ENCODE results near the gene MSANTD1.

Gene MSANTD1

DNA sequence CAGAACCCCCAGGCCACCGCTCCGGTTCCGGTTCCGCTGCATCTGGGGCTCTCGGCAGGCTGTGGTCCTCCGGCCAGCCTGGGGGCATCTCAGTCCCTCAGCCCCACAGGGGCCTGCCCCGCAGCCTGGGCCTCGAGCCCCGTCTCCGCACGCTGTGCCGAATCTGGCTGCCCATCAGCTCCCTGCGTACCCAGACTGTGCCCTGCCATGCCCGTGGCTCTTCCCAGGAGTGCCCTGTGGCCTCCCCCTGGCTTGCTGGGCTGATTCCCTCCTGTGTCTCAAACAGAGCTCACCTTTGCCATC lies 830 bp upstream of the MSANTD1 start:
- DNase-seq (ENCODE audit: low read depth) = no peak

DNA sequence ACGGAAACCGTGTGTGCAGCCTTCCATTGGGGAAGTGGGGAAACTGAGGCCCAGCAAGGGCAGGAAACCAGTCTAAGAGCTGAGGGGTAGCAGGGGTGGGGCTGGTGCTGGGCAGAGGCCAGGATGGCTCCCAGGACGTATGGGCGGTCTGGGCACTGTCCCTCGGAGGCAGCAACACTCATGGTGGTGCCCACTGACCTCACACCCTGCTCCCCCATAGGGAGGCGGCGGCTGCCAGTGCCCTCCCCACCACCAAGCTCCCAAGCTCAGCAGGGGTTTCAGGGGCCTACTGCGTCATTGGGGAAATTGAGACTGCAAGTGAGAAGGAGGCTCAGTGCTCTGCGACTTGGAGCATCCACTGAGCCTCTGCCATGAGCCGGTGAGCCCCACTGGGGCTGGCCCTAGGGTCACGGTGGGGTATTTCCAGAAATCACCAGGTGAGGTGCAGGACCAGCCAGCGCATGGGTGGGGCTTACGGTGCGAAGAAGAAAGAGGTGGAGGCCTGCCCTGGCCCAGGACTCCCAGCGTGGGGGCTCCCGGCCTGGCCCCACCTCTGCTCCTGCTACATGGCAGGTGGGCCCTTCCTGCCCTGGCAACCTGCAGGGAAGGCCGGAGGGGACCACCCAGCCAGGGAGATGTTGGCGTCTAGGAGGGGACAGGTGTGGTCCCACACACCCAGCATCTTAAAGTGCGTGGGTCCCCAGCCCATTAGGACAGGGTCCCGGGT lies 915 bp downstream of the MSANTD1 start:
- DNase-seq (ENCODE audit: low read depth) = no peak

DNA sequence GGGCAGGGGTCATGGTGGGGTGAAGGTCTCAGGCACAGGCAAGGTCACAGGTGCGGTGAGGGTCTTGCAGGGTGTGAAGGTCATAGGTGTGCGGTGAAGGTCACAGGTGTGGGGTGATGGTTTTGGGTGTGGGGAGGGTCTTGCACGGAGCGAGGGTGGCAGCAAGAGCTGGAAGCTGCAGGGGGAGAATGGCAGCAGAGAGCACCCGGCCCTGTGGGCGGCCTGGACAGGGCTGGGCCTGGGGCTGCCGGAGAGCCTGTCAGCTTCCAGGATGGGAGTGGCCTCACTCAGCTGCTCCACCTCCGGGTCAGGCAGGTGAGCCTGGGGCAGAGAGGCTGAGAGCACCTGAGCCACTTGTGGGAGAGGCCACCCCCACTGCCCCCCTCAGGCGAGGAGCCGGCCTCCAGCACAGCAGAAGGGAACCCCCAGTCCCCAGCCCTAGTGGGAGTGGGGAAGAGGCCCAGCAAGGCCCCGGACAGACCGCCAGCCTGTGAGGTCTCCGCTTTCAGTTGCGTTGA lies 1.5 kb downstream of the MSANTD1 start:
- no peak for DNase-seq (ENCODE audit: low read depth)

DNA sequence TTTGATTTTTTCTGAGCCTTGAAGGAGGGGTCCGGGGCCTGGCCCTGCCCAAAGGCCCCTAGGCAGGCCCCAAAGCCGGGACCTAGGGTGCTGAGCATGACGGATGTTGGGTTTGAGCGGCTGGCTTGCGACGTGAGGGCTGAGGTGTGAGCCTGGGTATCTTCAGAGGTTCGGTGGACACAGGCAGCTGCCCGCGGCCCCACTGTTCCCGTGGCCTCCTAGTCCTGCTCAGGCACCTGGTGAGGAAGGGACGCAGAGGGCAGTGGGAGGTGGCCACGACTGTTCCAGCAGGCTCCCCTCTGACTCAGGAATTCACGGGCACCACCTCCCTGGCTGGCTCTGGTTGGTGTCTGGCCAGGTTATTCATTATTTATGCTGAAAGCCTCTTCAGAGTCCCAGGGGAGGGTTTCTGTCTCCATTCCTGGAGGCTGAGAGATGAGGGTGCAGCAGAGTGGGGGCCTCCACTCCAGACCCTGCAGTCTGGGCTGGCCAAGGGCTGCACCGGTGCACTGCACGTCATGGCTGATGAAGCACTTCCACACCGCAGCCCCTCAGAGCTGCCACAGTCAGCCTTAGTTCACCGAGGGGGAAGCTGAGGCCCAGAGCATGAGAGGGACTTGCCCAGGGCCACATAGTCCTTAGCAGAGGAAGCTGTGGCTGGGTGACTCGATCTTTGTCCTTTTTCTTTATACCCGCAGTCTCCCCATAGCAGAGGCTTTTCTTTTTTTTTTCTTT lies 2.2 kb downstream of the MSANTD1 start:
- DNase-seq (ENCODE audit: low read depth) = no peak

DNA sequence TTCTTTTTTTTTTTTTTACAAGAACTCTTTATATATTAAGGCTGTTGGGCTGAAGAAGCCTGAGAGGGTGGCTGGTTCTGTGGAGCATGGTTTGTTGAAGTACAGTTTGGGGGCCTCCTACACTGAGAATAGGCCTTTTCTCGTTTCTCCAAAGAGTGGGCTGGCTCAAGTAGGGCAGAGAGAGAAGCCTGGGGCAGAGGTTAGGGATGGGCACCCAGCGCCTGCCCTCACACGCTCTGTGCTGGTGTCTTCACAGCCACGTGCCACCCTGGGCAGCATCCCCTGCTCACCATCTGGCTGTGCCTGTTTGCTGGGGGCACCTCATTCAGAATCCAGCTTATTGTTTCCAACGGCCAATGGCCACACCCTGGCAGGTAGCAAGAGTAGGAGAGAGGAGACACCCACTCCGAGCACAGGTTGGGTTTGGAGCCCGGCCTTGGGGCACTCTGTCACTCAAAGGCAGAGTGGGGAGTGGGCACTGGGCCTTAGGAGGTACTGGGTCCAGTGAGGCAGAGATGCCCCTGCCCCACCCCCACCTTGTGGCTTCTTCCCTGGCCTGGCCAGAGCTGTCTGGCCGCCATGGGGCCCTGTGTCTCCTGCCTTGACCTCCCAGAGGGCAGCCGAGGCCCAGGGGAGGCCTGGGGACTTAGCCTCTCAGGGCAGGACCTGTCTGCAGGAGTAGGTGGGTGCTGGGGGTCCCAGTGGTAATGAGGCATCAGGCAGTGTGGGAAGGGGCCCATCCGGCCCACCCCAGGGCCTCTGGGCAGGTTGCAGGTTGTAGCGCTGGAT lies 2.9 kb downstream of the MSANTD1 start:
- no peak for DNase-seq (ENCODE audit: low read depth)

DNA sequence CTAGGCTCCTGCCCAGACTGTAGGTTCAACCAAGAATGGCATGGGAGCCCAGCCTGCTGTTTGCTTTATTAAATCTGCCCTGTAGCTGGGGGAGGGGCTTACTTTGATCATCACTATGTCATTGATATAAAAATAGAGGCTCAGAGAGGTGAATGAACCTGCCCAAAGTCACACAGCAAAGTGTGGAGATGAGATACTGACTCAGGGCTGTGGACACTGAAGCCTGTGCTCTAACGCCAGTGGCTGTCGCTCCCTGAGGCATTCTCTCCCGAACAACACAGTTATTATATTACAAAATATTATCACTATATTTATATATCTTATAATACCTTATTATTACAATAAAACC lies 3.5 kb downstream of the MSANTD1 start:
- no peak for DNase-seq (ENCODE audit: low read depth)

DNA sequence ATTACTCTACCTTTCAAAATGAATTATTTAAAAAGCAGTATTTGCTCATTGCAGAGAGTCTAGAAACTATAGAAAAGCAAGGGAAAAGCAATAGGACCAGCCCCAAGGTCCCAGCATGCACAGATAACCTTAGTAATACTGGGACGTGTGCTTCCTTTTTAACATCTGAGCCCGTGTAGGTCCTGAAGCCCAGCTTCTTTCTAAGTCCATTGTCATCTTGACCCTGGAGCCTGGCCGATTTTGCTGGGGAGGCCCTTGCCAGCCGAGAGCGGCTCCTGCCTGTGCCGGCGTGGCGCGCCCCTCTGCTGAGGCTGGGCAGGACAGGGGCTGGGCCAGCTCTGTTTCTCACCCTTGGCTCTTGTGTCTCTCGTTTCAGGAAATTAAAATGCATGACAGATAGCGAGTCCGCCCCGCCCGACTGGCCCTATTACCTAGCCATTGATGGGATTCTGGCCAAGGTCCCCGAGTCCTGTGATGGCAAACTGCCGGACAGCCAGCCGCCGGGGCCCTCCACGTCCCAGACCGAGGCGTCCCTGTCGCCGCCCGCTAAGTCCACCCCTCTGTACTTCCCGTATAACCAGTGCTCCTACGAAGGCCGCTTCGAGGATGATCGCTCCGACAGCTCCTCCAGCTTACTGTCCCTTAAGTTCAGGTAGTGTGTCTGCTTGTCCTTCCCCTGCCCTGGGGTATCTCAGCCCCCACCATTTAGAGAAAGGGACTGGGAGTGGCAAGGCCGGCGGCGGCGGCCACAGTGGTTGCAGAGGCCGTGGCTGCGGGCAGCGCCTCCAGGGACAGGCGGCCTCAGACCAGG lies 4.1 kb downstream of the MSANTD1 start:
- no peak for DNase-seq (ENCODE audit: low read depth)

DNA sequence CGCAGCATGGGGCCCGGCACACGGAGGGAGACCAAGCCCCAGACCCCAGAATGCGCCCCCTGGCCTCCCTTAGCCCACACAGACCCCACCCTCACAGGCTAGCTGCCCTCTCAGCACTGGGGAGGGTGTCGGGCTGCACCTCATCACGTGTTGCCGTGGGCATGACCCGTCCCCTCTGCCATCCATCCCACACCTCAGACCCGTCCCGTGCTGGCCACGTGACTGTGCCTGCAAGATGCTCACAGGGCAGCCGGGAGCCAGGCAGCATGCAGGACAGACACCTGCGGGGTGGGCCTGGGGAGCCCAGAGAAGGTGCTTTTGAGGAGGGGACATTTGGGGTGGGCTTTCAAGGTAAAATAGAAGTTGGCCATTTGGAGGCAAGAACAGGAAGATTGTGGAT lies 4.8 kb downstream of the MSANTD1 start:
- no peak for DNase-seq (ENCODE audit: low read depth)

DNA sequence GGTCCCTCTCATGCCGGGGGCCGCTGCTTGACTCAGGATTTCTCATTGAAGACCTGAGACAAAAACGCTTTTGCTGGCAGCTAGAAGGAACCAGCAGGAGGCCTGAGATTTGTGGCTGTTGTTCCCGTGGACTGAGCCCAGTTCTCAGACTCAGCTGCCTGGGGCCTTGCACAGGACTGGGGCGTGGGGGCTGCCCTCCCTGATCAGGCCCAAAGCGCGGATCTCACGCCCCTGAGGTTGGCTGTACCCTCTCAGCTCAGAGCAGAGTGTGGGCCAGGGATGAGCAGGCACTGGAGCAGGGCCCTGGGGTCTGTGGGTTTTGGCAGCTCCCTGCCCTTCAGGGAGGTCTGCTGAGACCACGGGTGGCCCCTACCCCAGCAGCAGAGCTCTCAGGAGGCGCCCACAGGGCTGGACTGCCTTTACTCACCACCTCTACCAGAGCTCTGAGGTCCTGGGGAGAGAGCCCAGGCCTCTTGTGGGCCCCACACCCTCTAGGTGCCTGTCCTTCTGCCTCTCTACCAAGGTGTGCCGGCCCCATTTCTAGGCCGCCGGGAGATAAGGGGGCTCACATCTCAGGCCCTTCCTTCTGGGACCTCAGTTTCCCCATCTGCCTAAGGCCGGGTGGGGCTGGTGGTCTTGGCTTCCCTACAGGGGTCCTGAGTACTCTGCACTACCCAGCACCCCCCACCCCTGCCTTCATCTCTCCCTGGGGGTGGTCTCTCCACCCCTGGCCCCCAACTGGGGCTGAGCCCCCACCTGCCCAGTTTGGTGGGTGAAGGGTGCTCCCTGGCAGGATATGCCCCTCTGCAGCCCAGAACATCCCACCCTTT lies 5.6 kb downstream of the MSANTD1 start:
- DNase-seq (ENCODE audit: low read depth) = no peak

DNA sequence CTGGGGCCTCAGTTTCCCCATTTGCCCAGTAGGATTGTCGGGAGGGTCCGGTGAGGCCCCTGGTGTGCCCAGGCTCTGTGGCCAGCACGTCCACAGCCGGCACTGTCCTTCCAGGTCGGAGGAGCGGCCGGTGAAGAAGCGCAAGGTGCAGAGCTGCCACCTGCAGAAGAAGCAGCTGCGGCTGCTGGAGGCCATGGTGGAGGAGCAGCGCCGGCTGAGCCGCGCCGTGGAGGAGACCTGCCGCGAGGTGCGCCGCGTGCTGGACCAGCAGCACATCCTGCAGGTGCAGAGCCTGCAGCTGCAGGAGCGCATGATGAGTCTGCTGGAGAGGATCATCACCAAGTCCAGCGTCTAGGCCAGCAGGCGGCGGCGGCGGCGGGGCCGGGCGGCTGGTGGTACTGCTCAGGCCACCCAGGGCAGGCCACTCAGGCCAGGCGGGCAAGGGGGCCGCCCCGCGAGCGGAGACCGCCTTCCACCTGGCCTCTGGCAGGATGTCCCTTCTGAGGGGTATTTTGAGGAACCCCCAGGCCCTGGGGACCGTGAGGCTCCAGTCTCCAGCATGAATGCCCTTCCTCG lies 6.7 kb downstream of the MSANTD1 start:
- DNase-seq (ENCODE audit: low read depth) = no peak

DNA sequence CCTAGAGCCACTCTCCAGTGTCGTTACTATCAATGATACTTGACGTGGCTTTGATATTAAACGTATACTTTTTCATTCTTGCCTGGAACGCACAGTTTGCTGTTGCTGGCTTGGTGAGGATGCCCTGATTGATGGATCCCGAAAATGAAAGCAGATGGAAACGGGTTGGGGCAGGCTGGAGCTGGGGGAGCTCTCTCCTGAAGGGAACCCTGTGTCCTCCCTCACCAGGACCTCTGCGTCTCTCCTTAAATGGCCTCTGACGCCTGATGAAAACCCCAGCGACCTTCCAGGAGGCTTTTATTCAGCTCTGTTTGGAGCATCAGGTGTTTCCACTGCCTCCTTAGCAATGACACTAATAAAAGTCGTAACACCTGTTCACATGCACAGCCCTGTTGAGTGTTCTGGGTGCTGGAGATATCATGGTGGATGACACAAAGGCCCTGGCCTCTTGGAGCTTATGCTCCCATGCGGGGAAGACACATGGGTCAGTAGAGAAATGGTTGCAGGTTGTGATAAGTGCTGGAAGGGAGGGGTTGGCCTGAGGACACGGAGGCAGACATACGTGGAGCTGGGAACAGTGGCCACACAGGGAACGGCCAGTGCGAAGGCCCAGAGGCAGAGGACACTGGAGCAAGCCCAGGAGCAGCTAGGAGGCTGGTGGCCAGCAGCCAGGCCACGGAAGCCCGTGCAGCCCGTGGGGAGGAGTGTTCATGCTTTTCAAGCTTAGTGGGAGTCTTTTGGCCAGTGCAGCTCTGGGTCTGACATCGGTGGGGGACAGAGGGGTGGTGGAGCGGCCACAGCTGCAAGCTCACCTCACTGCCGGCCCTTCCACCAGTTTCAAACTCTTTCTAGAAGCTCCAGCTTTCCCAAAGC lies 7.5 kb downstream of the MSANTD1 start:
- no peak for DNase-seq (ENCODE audit: low read depth)

DNA sequence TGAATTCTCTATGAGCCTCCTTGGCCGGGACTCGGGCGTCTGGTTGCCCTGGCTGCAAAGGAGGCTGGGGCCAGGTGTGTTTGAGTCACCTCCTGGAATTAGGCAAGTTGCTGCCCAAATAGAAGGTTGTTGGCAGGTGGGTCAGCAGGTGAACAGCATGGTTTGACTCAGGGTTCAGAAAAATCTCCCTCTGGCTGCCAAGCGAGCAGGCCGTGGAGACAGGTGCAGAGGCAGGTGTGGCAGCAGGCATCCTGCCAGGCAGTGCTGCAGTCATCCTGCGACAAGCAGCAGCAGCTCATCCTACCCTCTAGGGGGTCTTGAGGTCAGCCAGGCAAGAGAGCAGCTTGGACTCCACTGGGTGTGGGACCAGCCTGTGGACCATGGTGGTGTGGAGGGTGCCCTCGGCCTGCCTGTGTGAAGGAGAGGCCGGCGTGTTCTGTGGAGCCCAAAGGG lies 8.2 kb downstream of the MSANTD1 start:
- DNase-seq (ENCODE audit: low read depth) = no peak

DNA sequence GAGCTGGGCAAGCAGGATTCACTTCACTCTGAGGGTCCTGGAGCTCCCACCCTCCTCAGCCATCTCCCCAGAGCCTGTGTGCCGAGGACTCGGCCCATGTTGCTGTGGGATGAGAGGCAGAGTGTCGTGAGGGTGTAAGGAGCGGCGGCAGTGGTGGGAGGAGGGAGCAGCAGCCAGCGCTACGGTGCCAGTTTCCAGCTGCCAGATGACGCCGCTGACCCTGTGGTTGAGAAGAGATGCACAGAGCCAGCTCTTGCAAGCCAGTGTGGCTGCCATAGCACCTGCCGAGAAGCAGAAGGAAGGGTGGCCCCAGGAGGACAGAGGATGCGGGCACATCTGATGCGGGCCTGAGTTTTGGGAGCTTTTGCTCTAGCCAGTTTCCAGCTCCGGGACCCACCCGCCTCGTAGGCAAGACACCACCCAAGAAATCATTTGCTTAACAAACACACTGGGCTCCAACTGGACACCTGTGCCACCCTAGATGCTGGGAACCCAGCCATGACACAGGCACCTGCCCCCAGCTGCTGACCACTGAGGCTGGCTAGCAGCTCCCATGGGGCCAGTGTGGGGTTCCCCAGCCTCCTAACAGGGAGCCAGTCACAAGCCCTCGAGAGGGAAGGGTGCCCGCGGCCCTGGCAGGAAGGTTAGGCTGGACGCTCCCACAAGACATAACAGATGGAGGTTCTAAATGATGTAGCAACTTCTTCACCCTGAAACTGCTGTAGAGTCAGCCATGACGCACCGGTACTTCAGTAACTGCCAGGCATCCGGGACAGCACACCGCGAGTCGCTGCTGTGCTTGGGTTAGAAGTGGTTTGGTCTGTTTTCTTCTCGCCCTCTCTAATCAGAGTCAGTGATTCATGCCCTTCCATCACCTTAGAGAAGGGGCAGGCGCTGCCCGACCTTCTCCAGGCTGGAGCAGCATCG lies 8.9 kb downstream of the MSANTD1 start:
- no peak for DNase-seq (ENCODE audit: low read depth)

DNA sequence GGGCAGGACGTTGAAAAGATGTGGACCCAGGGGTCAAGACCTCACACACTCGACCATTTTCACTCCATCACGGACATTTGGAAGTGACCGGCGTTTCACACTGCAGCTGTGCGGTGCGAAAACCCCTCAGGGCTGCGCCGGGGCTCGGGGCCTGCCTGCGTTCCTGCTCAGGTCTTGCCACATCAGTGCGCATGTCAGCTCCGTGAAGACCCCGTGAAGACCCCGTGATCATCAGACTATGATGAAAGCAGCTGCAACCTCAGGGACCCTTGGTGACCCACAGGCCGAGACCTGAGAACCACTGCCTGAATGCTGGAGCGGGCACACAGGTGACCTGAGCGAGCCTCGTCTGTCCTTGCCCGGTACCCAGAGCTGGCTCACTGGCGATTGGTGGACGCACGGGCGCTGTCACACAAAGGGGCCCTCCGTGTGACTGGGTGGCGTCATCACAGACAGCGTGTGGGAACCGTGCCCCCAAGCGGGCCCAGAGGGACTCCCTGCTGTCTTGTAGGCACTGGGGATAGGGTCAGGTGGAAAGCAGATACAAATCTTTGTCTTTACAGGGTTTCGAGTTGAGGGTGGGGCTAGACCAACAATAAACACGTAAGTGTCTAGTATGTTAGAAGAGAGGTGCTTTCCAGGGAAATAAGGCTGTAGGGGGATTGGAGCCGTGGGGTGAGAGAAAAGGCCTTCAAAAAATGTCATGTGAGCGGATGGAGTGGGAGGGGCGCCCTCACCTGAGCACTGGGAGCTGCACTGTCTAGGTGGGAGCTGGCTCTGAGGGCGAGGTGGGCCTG lies 12.7 kb downstream of the MSANTD1 start:
- DNase-seq (ENCODE audit: low read depth) = no peak

DNA sequence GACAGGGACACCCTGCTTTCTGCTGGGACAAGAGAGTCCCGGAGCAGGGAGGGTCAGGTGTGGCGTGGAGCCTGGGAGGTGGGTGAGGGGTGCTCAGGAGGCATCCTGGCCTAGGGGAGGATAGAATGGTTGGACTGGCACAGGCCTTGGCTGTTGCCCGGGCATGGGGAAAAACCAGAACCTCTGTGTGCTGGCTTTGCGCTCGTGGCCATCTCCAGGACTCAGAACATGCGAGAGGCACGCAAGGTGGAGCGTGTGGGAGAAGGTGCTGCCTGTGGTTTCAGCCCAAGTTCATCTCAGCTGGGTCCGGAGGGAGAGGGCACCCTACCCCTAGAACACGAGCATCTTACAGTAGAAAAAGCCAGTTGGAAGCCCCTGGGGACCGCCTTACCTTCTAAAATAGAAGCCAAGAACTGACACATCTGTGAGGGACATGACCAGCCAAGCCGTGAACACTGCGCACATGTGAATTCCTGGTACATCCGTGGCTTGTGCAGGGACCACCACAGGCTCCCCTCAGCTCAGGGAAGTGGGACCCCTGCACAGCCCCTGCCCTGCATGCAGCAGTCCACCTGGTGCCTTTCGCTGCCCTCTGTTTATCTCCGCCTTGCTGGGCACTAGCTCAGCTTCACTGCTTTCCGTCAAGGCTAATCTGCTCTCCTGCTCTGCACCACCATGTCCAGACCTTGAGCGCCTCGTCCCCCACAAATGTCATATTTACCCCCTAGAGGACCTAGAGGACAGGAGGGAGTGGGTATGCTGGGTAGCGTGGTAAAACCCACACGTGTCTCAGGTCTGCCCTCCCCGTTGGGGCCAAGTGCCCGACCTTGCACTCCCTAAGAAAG lies 13.5 kb downstream of the MSANTD1 start:
- DNase-seq (ENCODE audit: low read depth) = no peak

DNA sequence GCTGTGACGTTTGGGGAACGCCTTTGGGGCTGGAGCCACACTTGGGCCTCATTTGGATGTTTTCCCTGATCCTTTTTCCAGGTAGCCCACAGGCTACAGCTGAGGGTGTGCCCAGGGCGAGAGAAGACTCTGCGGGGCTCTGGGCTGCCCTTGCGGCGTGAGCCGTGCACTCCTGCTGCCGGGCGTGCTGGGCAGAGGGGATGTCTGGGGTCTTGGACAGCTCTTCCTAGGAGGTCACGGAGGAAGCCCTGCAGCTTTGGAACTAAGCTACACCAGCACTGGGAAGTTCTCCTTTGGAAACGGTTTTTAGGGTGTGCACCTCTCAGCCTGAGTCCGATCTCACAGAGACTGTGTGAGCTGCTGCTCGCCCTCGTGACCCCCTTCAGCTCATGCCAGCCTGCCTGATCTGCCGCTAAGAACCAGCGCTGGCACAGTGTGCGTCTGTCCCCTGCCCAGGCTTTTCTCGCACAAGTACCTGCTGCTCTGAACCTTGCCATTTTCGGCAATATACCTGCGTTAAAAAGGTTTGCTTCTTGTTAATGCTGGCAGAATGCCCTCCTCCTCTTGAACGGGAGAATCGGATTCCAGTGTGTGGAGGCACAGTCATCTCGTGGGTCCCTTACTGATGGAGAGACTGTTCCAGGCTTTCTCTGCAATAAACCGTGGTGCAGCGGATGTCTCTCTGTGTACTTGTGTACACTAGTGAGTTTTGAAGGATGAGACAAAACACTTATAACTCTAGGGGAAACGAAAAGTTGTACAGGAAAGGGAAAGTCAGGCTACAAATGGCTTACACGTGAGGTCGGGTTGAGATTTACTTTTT lies 14.3 kb downstream of the MSANTD1 start:
- DNase-seq (ENCODE audit: low read depth) = no peak
